NCI-H1105 (cell line): Measurements from ENCODE around the gene MRC2.
"Not testable (repeated sequence)": the region's sequence is repeated elsewhere in the genome, so short reads cannot be mapped to it uniquely, and the experiment has no call there.

Experiments
- DNase-seq: peaks from one replicate; lab custom pipeline; 2025; lab: John Stamatoyannopoulos, UW

The MRC2 gene

DNA sequence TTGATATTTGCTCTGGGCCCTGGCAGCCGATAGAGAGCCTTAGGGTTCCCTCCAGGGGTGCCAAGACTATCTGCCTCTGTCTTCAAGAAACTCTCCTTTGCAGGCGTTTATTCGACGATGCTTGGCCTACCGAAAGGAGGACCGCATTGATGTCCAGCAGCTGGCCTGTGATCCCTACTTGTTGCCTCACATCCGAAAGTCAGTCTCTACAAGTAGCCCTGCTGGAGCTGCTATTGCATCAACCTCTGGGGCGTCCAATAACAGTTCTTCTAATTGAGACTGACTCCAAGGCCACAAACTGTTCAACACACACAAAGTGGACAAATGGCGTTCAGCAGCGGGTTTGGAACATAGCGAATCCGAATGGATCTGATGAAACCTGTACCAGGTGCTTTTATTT, 15.2 kb upstream of the MRC2 start:
- DNase-seq: not testable (repeated sequence)

DNA sequence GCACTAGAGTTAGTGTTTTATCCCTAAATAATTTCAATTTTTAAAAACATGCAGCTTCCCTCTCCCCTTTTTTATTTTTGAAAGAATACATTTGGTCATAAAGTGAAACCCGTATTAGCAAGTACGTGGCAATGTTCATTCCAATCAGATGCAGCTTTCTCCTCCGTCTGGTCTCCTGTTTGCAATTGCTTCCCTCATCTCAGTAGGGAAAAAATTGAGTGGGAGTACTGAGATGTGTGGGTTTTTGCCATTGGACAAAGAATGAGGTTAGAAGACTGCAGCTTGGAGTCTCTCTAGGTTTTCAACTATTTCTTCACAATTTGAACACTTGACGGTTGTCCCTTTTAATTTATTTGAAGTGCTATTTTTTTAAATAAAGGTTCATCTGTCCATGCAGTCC, 14.4 kb upstream of the MRC2 start:
- DNase-seq: not testable (repeated sequence)

DNA sequence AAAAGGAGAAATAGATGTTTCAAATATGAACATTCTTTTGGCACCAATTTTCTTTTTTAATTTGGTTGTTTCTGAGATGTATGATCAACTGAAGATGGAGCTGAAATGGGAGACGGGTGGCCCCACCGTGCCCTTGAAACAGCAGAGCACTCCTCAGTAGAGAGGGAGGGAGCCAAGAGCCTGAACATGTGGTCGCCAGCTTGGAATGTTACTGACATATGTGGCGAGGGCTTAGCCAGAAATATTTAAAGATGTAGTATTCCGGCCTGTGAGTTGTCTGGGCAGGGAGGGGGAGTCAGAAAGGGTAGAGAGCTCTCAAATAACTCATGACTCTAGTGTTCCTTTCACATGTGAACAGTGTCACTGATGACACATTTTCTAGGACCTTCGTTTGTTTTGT, 13.3 kb upstream of the MRC2 start:
- no peak for DNase-seq

DNA sequence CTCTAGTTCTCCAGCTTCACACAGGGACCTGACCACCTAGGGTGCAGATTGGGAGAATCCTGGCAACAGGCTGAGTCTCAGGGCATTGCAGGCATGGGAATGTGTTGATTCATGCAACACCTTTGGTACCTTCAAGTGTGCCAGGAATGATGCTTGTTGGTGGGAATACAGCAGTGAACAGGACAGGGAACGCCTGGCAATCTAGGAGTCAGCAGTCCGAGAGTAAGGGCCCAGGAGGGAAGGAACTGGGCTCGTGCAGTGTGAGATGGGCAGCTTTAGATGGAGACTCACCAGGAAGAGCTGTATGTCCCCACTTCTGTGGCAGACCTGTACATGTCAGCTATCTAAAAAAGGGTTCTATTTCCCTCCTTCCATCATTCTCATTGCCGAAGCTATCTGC, 12.0 kb upstream of the MRC2 start:
- no peak for DNase-seq

DNA sequence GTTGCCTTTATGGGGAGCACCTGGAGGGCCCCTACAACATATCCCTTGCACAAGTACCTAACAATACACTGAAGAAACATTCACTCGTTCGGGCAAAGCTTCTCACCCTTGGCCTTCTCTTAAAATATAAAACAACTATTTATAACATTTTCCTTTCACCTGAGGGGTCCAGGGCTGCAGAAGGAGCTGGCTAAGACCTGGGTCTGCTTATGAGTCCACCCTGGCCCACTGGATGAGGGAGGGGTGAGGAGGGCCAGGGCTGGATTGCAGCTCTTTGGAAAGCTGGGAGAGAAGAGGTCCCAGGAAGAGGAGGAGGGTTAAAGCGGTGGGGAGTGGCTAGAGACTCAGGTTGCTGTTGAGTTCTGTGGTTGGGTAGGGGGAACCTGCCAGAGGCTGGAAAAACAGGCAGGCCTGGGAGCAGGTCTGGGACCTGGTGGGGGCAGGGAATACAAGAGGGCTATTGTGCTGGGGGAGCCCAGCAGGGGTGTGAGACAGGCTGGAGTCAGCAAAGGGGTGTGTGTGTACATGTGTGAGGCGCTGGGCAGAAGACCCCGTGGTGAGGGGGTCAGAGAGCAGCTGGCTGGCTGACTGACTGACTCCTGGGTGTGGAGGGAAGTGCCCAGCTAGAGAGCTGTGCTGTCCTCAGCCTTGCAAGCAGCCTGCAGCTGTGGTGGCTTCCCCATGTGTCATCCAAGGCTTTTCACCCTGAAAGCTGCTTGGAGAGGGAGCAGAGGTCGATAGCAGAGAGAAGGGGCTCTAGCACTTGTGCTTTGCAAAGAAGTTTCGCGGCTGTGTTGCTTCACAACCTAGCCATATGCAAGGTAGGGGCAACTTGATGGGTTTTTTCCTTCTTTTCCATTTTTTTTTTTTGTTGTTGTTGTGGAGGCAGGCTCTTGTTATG, 10.2 kb upstream of the MRC2 start:
- no peak for DNase-seq

DNA sequence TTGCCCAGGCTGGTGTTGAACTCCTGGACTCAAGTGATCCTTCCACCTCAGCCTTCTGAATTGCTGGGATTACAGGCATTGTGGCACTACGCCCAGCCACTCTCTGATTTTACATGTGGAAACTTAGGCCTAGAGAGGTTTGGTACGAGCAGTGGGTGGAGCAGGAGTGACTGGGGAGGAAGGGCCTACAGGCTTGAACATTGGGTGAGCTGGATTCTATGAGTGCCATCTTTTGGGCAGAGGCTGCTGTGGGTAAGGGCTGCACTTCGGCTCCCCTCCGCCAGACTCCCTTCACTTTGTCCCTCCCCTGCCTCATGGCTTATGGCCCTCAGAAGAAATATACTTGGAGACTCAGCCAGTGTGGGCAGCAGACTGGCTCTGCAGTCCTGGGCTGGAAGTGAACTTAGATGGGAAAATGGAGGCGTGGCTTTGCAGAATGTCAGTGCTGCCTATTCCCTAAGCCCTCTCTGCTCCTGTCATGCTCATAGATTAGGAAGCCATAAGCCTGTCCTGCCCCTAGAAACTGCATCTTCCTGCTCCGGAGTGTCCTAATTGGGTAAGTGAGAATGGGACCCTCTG, 9.5 kb upstream of the MRC2 start:
- no peak for DNase-seq

DNA sequence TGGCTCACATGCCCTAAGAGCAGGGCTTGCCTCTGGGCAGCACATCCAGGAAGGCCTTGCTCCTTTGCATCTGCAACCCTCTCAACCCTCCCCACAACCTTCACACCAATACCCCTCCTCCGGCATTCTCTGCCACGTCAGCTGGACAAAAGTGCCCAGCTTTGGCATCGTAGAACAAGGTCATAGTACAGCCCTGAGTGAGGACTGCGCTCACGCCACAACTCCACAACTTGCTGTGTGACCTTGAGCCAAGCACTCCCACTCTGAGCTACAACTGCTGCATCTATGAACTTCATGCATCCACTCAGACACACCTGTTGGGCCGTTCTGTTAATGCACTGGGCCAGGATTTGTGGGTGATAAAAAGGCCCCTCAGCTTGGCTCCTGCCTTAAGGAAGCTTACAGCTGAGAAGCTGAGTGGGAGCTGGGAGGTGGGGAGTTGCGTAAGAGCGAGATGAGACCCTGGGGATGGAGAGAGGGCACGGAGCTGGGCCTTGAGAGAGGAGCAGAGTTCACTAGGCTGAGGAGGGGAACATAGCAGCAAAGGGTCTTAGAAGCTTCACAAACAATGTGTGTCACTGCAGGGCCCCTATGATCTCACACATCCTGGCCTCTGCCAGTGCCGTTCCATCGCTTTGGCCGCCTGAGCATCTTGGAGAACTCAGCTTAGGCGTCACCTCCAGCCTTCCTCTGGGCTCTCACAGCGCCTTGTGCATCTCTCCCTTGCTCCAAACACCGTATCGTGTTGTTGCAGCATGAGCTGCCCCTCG, 8.6 kb upstream of the MRC2 start:
- no peak for DNase-seq

DNA sequence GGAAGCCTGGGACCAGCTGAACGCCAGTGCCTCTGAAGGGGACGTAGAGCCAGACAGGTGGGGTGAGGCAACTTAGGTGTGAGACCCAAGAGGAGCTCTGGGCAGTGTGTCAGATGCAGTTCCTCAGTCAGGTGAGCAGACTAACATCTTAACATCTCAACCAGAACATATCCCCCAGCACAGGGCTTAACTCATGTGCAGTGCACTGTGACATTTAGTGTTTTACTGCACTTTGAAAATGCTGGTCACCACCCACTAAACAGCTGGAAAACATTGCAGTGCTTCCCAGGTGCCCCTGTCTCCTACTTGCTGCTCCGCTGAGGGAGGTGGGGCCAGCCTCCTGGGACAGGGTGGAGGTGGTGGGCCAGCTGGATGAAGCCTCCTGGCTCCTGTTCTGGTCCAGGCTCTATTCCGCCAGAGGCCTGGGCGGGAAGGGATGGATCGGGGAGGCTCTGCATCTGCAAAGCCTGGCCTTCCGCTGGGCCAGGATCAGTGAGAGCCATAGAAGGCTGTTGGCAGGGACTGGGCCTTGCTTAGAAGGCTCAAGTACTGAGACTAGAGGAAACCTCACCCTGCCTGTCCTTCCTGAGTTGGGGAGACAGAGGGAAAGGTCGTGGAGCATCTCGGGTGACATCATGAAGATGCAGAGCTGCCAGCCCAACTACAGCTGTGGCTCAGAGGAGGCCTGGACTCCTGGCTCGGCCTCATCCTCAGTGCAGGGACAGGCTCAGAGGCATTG, 7.9 kb upstream of the MRC2 start:
- DNase-seq: no peak

DNA sequence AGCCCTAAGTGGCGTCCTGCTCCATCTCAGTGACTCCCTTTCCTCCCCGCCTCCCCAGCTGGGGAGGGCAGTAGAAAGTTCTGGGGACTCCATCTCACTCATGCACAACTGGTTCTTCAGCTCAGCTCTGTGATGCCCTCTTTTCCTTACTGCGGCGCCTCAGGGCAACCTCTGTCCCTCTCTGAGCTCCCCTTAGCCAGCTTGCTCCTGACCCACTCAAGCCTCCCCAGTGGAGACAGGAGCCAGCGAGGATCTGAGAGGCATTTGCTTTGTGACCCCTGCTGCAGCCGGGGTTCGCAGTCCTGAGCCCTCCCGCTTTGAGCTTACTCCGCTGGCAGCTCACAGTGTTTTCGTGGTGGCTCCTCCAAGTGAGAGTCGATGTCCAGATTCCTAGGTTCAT, 6.2 kb upstream of the MRC2 start:
- no peak for DNase-seq

DNA sequence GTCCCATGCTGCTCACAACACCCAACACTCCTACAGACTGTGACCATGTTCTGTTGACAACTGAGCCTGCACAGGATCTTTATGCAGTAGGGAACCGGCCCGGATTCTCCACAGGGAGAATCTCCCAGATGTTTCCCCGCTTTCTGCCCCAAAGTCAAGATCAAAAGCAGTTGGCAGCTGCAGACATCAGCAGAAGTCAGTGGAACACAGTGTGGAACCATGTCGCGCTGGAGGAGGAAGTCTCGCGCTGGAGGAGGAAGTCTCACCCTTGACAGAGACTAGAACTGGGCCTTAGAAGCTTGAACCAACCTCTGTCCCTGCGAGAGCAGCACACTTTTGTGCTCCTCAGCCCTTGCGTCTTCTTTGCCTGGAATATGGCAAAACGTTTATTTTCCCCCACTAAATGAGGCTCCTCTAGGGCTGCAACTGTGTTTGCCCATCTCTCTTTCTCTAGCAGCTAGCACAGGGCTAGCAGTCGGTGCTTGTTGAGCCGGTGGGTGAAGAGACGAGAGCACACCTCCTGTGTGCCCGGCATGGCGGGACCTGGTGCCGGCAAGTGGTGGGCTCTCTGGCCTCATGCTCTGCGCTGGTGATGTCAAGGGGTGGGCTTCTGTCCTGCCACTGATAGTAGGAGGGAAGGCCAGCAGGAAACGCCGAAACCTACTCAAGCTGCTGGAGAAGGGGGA, 2.1 kb upstream of the MRC2 start:
- DNase-seq: no peak

DNA sequence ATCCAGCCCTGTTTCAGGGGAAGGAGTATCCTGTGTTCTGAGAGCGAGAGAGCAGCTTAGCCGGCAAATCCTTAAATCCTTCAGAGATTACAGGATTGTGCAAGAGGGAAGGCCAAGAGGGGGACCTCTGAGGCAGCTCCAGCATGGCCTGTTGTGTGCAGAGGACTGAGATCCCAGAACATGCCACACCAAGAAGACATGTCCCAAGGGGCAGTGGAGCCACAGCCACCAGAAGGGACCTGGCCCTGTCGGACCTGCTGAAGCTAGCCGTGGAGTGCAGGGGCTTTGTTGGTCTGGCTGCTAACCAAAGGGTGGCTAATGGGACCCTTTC, 1.6 kb upstream of the MRC2 start:
- DNase-seq: no peak

DNA sequence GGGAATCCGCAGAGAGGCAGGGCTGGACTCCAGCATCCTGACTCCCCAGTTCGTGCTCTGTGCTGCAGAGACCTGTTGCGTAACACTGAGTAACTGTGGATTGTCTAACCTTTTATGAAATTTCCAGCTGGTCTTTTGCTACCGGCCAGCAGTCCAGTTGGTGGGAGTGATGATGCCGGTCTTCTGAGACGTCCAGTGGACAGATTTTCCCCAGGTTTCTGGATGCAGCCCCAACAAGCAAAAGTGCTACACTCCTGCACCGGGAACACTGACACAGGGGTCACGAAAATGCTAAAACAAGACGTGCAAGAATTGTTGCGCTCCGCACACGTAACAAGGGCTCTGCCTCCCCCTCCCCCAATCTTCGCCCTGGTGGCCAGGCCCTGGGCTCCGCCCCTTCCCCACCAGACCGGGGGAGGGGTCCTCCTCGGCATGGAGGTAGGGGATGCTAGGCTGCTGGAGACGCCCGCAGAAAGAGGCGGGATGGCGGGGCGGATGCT, 701 bp upstream of the MRC2 start:
- DNase-seq: no peak

DNA sequence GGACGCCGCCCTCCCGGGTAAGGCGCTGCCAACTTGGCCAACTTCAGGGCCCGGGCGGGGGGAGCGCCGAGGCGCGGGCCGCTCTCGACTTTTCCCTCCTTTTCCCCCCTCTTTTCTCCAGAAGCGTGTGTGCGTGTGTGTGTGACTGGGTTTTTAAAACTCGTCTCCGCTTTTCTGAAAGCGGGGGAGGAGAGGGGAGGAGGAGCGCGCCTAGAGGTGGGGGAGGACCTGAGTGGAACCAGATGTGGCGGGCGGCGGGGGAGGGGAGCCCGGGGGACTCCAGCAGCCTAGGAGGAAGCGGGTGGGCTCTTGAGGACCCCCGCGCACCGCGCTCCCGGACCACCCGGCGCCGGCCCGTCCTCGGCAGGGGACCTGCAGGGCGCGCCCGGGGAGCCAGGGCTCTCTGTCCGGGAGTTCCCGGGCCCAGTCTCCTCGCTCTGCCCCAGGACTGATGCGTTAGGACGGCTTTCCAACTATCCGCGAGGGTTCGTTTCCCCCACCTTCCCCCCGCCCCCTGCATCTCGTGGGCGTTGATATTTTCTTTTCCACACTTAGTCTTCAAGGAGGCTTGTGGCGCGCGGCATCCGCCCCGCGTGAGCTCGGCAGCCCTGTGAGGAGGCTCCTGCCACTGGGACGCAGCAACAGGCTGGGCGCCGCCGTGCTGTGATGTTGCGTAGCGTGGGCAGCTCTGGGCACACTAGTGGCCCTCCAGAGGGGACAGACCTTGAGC, 599 bp downstream of the MRC2 start:
- no peak for DNase-seq

DNA sequence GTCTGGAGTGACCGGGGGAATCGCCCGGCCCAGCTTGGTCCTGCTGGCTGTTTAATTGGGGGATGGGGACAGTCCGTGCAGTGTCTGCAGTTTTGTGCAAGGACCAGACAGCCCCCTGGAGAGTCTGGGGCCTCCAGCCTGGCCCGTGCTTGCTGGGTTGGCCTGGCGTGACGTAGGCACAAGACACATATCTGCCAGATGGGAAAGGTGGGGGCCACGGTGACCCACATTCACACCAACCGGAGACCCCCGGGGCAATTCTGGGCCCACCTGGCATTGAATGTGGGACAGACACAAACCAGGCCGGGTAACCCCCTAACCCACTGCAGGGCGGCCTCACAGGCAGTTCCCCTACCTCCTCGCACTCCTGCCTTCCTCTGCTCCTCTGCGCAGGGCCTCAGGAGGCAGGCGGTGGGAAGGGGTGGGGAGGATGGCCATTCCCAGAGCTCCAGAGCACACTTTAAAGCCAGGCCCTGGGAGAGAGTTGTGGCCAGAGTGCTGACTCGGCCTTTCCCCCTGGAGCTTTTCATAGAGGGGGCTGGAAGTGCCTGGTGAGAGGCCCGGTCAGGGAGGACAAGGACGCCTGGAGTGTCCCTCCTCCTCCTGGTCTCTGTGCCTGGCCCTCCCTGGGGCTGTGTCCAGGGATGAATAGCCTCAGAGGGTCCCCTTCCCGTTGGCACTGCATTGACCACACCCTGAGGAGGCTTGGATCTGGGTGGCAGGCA, 1.5 kb downstream of the MRC2 start:
- DNase-seq: no peak

DNA sequence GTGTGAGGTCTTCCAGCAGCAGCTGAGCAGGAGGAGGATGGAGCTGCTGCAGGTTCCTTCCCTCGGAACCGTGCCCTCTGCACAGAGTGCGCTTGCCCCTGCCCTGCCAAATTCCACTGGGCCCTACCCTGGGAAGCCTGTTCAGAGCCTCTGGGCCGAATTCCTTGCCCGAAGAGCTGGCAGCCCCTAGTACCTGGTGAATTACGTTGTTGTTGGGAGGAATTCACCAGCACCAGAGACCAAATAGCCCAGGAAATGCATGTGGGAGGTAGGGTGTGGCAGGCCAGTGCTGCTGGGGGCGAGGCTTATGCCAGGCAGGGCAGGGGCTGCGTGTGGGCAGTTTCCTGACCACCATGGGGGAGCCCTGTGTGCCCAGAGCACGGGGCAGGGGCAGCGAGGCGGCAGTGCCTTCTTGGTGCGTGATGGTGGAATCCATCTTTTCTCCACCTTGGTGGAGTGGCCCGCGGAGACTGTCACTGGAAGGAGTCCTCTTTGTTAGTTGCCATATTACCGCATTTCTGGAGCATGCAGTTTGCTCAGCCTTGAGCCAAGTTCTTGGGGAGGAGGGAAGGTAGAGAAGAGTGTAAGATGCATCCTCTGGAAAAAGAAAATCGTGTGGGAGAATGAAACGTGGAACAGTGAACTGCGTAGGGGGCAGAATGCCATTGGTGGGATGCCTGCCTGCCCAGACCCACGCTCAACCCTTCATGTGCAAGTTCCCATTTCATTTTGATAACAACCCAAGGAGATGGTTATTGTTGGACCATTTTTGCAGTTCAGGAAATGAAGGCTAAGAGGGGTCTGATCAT, 2.3 kb downstream of the MRC2 start:
- DNase-seq: no peak

DNA sequence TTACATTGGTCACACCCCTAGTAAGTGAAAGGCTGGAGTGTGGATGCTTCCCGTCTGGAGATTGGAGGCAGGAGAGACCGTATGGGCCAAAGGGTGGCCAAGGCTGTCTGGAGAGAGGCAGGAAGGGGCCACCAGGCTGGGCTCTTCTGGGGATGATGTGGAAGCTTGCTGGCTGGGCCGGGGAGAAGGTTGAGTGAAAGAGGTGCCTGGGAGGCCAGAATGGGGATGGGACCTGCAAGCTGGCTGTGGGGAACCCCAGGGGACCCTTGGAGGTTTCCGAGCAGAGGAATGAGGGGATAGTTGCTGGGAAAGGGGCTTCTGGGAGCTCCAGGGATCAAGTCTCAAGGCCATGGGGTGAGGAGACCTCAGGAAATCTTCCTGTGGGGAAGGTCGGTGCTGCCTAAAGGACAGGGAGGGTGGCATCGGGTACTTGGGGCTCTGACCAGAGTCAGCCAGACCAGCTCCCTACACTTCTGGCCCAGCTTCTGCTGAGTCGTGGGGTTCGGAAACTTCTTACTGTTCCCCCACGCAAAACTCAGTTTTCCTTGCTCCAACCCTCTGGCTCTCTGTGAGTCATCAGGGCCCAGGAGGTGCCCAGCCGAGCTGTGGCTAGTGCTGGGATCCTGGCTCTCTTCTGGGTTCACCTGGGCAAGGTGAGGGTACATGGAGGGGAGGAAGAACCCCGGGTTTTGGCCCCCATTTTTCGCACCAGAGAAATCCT, 3.1 kb downstream of the MRC2 start:
- DNase-seq: no peak

DNA sequence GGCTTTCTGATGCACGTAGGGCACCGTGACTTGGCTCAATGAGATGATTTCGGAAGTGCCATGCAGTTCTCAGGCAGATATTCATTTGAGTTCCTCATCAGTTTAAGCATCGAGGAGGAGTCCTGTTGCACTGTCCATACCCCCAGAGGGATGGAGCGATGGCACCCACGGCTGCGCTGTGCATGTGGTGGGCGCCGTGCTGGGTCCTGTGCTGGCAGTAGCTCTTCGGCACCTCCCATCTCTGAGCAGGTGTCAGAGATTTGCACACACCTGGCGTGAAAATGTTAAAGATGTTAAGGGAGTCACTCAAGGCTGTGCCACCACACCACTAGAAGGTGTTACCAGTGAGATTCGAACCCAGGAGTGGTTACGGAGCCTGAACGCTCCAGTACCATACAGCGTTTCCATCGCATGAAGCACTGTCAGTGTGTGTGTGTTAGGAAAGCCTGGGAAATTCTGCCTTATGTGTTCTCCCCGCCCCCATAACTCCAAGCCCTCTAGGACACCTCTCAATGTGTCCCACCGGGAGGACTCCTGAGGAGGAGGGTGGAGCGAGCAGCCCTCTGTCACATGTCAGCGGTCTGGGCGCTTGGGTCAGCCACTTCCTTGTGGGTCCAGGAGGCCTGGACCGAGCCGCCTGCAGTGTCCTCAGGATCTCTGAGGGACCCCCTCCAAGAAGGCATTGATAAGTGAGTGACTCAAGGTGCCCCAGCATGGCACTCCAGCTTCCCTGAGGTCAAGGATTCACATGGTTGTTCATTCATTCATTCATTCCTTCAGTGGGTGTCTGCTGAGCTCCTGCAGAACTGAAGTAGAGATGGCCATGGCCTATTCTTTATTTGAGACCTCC, 3.8 kb downstream of the MRC2 start:
- no peak for DNase-seq
